Measurements from ENCODE around the gene GPATCH11.

GRCh38 chr2:37061013-37061711 is 23.2 kb upstream of the GPATCH11 start:
- TF ChIP-seq CTCF (IDR thresholded peaks at IDR 0.05): no peak
- no peak for TF ChIP-seq POLR2A (IDR thresholded peaks at IDR 0.05)

Measured in uterus (tissue), 2 donors.